GM10248 (cell line): Measurements from ENCODE around the gene COL4A2.

Experiments
- CTCF ChIA-PET: fragments of 300-600 bp; sonication (Branson Sonifier 250); formaldehyde crosslinking; extraction: SDS; loops from one replicate; lab custom pipeline; 2021; ENCODE audit warnings: antibody characterized with exemption; lab: Yijun Ruan, JAX
- POLR2A ChIA-PET: fragments of 350-650 bp; sonication (Branson Sonifier 250); formaldehyde crosslinking; extraction: SDS; loops from one replicate; lab custom pipeline; 2020; ENCODE audit warnings: antibody characterized with exemption; lab: Yijun Ruan, JAX
- DNase-seq: peaks from one replicate; pipeline ENCODE4 v3.0.0; 2012; ENCODE audit errors: extremely low spot score
- TF ChIP-seq, protein P1 (sequence below): IDR thresholded peaks from 2 replicates; pipeline ENCODE4 v1.5.1; 2012; ENCODE audit warnings: mild to moderate bottlenecking, low read depth; ENCODE audit errors: extremely low read depth, missing control alignments, control extremely low read depth

COL4A2 gene

DNA sequence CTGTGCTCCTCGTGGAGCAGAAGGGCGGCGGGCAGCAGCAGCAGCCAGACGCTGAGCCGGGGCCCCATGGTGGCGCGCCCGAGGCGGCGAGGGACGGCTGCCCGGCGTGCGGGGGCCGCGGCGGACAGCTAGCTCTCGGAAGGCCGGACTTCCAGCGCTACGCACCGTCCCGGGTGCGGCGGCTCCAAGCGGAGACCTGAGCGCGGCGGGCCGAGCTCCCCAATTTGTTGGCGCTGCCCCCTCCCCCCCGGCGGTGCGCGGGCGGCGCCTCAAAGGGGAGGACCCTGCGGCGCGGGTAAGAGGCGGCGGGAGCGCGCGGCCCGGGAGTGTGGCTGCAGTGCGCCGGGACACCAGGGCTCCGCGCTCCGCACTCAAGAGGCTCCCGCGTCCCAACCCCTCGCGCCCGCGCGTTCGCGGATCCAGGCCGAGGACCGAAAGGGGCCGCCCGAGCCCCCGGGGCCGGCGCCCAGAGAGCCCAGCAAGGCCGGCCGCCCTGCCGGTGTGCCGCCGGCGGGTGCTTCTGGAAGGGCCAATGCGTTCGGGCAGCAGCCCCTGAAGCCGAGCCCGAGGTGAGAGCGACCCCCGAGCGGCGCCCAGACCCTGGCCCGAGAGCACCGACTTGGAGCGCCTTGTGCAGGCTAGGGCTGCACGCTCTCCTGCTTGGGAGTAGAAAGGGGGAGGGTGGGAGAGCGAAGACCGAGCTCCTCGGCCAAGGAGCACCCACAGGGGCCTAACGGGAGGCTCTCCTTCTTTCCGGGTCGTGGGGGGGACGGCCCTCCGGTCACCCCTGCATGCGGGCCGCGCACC is at the start of gene COL4A2, which contains the start of gene COL4A1:
Gene COL4A2, plus strand, starts transcription at position 325 of the 807 bp plus-strand sequence. CDS start 620 bp downstream, outside the sequence.
Gene COL4A1, minus strand, starts transcription at position 198 of the 807 bp plus-strand sequence. Its CDS starts 130 bp downstream, at position 68.
- TF ChIP-seq, protein P1, sequence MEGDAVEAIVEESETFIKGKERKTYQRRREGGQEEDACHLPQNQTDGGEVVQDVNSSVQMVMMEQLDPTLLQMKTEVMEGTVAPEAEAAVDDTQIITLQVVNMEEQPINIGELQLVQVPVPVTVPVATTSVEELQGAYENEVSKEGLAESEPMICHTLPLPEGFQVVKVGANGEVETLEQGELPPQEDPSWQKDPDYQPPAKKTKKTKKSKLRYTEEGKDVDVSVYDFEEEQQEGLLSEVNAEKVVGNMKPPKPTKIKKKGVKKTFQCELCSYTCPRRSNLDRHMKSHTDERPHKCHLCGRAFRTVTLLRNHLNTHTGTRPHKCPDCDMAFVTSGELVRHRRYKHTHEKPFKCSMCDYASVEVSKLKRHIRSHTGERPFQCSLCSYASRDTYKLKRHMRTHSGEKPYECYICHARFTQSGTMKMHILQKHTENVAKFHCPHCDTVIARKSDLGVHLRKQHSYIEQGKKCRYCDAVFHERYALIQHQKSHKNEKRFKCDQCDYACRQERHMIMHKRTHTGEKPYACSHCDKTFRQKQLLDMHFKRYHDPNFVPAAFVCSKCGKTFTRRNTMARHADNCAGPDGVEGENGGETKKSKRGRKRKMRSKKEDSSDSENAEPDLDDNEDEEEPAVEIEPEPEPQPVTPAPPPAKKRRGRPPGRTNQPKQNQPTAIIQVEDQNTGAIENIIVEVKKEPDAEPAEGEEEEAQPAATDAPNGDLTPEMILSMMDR, result no peak
- CTCF ChIA-PET, result no interaction called here
- POLR2A ChIA-PET, result no interaction called here
- DNase-seq, result no peak

DNA sequence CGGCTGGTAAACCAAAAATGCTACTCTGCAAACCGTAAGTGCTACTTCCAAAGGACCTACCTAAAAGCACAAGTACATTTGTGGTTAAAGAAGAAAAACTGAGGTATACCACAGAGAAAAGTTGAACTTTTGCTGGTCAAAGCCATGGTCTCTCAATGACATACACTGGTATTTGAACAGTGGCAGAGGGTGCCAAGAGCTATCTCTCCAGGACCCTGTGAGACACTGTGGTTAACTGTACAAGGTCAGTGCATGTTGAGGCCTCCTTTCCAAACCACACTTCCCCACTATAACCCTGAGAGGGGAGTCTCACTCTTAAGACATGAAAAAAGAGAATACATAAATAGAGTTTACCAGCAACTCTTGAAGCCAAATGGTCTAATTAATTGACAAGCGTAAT is 49.7 kb upstream of the COL4A2 start:
- TF ChIP-seq, protein P1, result no peak
- no peak for DNase-seq
- POLR2A ChIA-PET, result no interaction called here
- CTCF ChIA-PET, result no interaction called here

DNA sequence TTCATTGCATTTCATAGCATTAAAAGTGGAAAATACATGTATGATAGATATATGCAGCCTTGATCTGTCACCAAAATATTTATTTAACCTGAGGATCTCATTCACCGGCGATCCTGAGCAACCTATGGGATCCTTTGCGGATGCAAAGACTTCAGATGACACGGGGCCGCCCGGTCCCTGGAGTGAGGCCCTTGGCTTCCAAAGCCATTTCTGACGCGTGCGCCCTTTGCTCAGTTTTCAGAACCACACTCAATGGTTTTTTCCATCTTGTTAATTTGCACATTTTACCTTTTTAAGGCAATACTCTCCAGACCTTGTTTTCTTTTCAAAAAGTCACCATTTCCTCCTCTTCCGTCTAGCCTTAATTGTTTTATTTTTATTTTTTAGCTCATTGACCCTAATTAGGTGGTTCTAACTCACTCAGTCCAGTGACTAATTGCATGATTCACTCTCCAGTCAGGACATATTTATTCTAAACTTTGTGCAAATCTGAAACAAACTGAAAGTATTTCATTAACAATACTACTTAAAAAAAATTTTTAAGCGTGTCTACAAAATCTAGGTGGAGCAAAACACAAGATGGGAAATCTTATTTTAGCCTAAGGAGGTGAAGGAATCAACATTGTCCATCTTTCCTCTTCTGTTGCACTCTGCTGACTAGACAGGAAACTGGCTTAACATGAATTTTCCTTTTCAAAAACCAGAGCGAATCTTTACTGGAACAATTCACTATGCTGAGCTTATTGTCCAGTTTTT is 48.0 kb upstream of the COL4A2 start:
- ChIA-PET CTCF (interaction anchor here (1.2 to 1.6 kb wide), 3 partner anchors 9 to 68 kb away, joined by 3 to 4 read pairs (median 3); no protein-coding TSS in a partner anchor), POLR2A (no interaction called here)
- TF ChIP-seq, protein P1, result no peak
- DNase-seq, result no peak

DNA sequence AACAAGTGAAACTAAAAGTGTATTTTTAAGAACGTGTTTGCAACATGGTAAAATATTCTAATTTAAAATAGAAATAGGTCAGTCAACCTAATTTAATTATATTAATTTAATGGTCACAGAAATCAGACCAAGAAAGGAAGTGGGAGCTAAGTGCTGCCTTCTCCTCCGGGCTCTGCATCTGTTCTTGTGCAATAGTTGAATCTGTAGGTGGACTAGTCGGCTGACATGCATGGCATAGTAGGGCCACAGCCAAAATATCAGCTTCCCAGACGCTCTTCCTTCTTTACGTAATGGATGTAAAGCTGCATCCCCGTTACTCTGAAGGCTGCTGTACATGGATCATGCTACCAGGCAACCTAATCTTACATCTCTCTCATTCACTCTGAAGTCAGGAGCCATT is 47.4 kb upstream of the COL4A2 start:
- CTCF ChIA-PET, result interaction anchor here (1.2 to 1.6 kb wide), 2 partner anchors 8 to 39 kb away, joined by 3 to 4 read pairs; no protein-coding TSS in a partner anchor
- POLR2A ChIA-PET, result no interaction called here

DNA sequence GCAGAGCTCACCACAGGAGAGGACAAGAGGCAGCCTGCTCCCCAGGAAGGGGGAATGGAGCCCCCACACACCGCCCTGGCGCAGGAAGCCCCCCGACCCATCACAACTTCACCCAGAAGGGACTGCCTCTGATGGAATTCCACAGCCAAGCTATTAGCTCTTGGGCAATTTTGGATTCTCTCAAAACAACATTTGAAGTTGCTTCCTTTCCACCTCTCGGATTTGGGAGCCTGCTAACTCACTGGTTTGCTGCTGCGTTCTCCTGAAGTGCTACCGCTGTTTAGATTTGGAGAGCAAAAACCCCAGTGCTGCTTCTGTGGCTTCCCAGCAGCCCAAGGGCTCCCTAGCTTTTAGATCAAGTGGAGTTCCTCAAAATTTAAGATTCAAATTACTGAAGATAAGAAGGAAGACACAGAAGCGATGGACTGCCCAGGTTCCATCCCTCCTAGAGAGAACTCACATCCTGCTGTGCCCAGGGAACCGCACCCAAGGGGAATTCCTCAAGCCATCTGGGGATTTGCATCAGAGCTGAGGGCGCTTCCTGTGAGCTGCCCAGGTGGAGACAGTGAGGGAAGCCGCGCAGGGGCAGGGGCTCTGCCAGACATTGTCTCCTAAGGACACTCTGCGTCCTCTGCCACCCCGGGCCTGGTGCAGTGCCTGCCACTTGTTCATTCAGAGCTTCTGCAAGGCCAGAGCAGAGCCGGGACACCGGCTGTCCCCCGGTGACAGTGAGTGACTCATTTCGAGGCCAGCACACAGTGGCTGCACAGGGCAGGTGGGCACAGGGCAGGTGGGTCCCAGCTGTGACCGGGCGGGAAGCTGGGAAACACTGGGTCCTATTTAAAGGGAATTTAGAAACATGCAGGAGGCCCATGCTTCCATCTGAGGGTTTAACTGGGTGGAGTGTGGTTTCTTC is 45.7 kb upstream of the COL4A2 start:
- TF ChIP-seq, protein P1, result no peak
- DNase-seq, result no peak
- CTCF ChIA-PET, result interaction anchor here (1.0 to 1.3 kb wide), 2 partner anchors 16 to 182 kb away, joined by 3 to 4 read pairs; no protein-coding TSS in a partner anchor
- POLR2A ChIA-PET, result no interaction called here

More for the DNA sequence above, 47.4 kb upstream of the COL4A2 start:
- no peak for DNase-seq
- TF ChIP-seq, protein P1, result no peak

DNA sequence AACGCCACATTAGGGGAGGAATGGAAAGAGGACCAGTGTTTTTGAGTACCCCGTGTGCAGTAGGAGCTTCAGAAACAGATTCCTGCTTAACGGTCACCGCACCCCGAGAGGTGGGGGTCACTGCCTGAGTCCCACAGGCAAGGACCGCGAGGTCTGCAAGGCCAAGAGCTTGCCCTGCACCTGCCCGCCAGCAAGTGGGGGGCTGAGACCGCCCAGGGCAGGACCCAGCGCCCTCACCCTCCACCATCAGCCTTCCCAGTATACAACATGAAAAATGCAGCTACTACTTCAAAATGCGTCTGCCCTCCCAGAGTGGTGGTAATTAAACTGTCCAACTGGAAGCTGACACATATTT is 45.0 kb upstream of the COL4A2 start:
- TF ChIP-seq, protein P1, result no peak
- POLR2A ChIA-PET, result no interaction called here
- CTCF ChIA-PET, result interaction anchor here (1.3 kb wide), 1 partner anchor 15 kb away, joined by 4 read pairs; no protein-coding TSS in a partner anchor

More for the DNA sequence above, 45.0 kb upstream of the COL4A2 start:
- no peak for DNase-seq
